TTC549 (cell line): ENCODE results near the gene TCF23.
"Not testable (repeated sequence)": the region's sequence is repeated elsewhere in the genome, so short reads cannot be mapped to it uniquely, and the experiment has no call there.

ENCODE experiments used
- FAIRE-seq: peaks from 2 replicates; lab custom pipeline; 2012; peaks lifted over from hg19 to GRCh38; lab: Jason Lieb, UNC

TCF23 gene

GRCh38 chr2:27191070-27191829, 42.4 kb downstream of the TCF23 start:
- peak; percentile 88 for FAIRE-seq

GRCh38 chr2:27194538-27195354, 45.9 kb downstream of the TCF23 start:
- FAIRE-seq = no peak

- FAIRE-seq = not testable (repeated sequence)
These were observed 47.0 kb downstream of the TCF23 start for GRCh38 chr2:27195799-27196198.

GRCh38 chr2:27198068-27198467, 49.3 kb downstream of the TCF23 start:
- not testable (repeated sequence) for FAIRE-seq

GRCh38 chr2:27198627-27199026, 49.8 kb downstream of the TCF23 start:
- FAIRE-seq = no peak

GRCh38 chr2:27199241-27199640, 50.4 kb downstream of the TCF23 start:
- no peak for FAIRE-seq

GRCh38 chr2:27201675-27202074, 52.9 kb downstream of the TCF23 start:
- no peak for FAIRE-seq

- no peak for FAIRE-seq
These were observed 54.0 kb downstream of the TCF23 start for GRCh38 chr2:27202854-27203253.

GRCh38 chr2:27203741-27204140, 54.9 kb downstream of the TCF23 start:
- FAIRE-seq = no peak

- no peak for FAIRE-seq
These were observed 55.8 kb downstream of the TCF23 start for GRCh38 chr2:27204566-27204965.

GRCh38 chr2:27205206-27205605, 56.4 kb downstream of the TCF23 start:
- no peak for FAIRE-seq

GRCh38 chr2:27206346-27206745, 57.5 kb downstream of the TCF23 start:
- FAIRE-seq = no peak
